Brain microvascular endothelial cell (primary cell): ENCODE measurements around the gene CBLB.

Source experiments
- DNase-seq: peaks from one replicate; pipeline ENCODE4 v3.0.0-alpha.2; 2020
- H3K27ac ChIP-seq: fragments of 250-450 bp; sonication (Bioruptor Pico); 2 replicates; pipeline ENCODE4 v1.5.1; 2020; ENCODE audit warnings: mild to moderate bottlenecking, moderate library complexity
- H3K27me3 ChIP-seq: fragments of 250-450 bp; sonication (Bioruptor Pico); replicated peaks from 2 replicates; pipeline ENCODE4 v1.5.1; 2020; ENCODE audit warnings: mild to moderate bottlenecking
- H3K36me3 ChIP-seq: fragments of 250-450 bp; sonication (Bioruptor Pico); replicated peaks from 2 replicates; pipeline ENCODE4 v1.5.1; 2020; ENCODE audit warnings: mild to moderate bottlenecking
- H3K4me3 ChIP-seq: 2 replicates; pipeline ENCODE4 v1.5.1; 2011; ENCODE audit warnings: low read depth, mild to moderate bottlenecking, control low read depth, low read length, moderate library complexity
- CTCF ChIP-seq: IDR thresholded peaks from 2 replicates; pipeline ENCODE4 v1.5.1; 2011; ENCODE audit warnings: low read depth, mild to moderate bottlenecking, moderate library complexity, low read length, control low read depth, inconsistent platforms; ENCODE audit errors: missing control alignments
- in situ Hi-C: cut with HindIII; loops from 2 replicates; pipeline ENCODE4 v1.10.0; 2017; ENCODE audit warnings: low sequenced_read_pairs, low pct_ligation_motif_present

The CBLB gene

GRCh38 chr3:105828703-105829102 is 40.1 kb downstream of the CBLB start:
- no peak for DNase-seq
- peak overlapping the region; percentile 85 for H3K27ac ChIP-seq
- in situ Hi-C loops, result no loop called here

GRCh38 chr3:105827959-105828358 is 40.9 kb downstream of the CBLB start:
- Histone ChIP-seq H3K27me3 (no peaks in the 10 kb centered on the region), H3K4me3 (no peak overlapping the region), H3K27ac (peak overlapping the region; percentile 85), H3K36me3 (no peaks in the 10 kb centered on the region)
- in situ Hi-C loops, result no loop called here
- TF ChIP-seq CTCF, result peak; percentile 78
- peak; percentile 92 for DNase-seq

More at GRCh38 chr3:105828703-105829102, 40.1 kb downstream of the CBLB start:
- Histone ChIP-seq H3K4me3 (no peak overlapping the region), H3K27me3 (no peaks in the 10 kb centered on the region), H3K36me3 (no peaks in the 10 kb centered on the region)
- TF ChIP-seq CTCF, result no peak

GRCh38 chr3:105826778-105827634 is 41.8 kb downstream of the CBLB start:
- in situ Hi-C loops, result no loop called here
- TF ChIP-seq CTCF, result no peak
- Histone ChIP-seq H3K4me3 (no peak overlapping the region), H3K27ac (peak overlapping the region; percentile 85), H3K36me3 (no peaks in the 10 kb centered on the region), H3K27me3 (no peaks in the 10 kb centered on the region)
- DNase-seq, result no peak

GRCh38 chr3:105824129-105824528 is 44.7 kb downstream of the CBLB start:
- no peak for TF ChIP-seq CTCF
- H3K36me3 ChIP-seq, result no peaks in the 10 kb centered on the region
- no peak for DNase-seq
- in situ Hi-C loops, result no loop called here
- peak overlapping the region; percentile 91 for H3K27ac ChIP-seq
- H3K4me3 ChIP-seq, result no peak overlapping the region
- H3K27me3 ChIP-seq, result no peaks in the 10 kb centered on the region

- no peak for TF ChIP-seq CTCF
- in situ Hi-C loops, result no loop called here
- Histone ChIP-seq H3K4me3 (no peak overlapping the region), H3K36me3 (no peaks in the 10 kb centered on the region), H3K27ac (peak overlapping the region; percentile 91), H3K27me3 (no peaks in the 10 kb centered on the region)
- peak; percentile 93 for DNase-seq
Measured at GRCh38 chr3:105823149-105823867, 45.5 kb downstream of the CBLB start.
